Measurements from ENCODE around the gene TSC22D2.

TSC22D2 gene

DNA sequence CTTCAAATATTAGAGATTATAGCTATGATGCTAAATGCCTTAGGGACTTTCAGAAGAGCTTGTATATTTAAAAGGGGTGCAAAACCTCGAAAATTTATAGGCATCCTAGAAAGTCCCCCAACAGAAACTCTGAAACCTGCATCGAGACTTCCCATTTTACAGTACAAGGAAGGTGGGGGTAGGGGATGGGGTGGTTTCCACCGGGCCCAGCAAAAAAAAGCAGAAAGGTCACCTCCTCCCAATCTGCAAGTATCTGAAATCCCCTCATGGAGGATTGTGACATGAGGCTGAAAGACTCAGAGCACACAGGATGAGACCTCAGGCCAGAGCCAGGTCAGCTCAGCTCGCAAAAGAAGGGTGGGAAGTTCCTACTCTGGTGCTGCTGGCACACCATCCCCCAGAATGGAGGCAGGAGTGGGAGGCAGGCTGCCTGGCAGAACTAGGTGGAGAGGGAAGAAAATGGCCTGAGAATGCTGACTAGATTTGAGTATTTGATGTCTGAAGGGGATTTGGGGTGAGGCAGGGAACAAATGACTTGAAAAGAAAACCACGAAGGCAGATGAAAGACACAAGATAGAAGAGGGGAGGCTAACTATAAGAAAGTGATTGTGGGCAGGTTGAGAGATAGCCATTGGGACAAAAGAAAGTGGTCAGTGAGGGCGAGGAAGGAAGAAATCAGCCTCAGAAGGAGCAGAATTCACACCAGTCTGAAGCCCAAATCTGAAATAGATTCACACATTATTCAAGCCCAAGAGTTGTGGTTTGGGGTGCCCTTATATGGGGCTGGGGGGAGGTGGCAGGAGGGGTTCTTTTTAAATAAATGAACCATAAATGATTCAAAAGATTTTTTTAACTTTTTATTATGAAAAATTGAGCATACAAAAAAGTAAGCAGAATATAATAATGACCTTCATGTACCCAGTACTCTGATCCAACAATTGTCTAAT, 22.5 kb upstream of the TSC22D2 start:
- no peak for DNase-seq

DNA sequence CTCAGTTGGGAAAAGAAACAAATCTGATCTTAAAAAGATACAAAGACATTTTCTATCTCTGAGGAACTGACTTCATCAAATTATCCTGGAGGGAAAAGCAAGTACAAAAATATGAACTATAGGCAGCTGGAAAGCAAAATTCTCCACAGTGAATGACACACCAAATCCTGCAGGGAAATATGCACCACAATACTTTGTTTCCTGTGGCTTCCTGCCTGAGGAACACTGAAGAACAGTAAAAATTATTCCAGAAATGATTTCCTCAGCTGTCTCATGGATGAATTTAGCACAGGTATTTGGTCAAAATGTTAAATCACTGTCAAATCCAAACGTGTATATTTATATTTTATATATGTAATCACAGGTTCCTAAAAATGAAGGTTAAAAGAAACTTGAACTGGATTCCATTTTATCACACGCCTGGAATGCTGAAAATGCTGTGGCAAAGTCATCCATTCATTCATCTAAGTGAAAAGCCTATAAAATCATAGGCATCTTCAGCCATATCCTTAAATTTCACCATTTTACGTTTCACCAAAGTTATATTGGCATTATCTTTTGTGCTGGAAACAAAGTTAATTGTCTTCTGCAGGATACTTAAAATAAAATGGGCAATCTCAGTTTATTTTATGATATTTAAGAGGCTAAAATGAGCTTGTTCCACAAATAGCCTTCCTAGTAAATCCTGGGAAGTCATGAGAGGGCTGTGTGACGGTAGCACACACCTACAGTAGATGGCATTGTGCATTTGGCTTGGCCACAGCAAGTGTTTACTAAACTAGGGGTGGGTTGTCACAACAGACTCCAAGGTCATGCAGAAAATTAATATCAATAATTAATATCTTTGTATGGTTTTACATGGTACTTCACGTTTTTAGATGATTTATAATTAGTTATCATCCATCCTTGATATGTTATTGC, 19.3 kb upstream of the TSC22D2 start:
- no peak for DNase-seq

DNA sequence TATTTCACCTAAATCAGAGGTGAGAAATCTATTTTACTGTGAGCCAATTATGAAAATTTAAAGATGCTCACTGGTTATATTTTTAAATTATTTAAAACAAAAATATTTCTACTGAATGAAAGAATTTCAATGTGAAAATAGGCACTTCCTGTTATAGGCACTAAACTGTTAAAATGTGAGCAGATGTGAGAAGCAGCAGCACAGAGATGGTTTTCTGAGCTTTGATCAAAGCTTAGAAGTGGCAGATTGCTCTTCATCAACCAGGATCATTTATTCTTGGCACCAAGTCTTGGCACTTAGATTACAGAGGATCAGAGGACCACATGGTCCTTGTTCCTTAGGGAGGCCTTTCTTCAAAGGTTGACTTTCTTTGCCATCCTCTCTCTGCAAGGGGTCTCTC, 18.0 kb upstream of the TSC22D2 start:
- no peak for DNase-seq

DNA sequence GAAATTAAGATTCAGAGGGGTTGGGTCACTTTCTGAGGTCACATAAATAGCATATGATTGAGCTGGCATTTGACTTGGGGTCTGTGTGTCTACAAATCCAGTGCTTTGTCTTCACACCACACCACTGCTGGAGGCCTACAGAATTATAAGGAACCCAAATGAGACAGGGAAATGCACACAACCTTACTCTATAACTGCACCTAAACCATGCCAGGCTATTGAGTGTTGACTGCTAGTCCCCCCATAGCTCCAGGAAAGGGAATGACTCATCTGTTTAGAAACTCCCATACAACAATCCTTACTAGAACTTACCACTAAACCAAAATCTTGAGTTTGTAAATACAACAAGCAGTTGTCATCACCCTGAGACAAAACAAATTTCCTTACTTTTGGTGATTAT, 16.9 kb upstream of the TSC22D2 start:
- DNase-seq, result no peak

DNA sequence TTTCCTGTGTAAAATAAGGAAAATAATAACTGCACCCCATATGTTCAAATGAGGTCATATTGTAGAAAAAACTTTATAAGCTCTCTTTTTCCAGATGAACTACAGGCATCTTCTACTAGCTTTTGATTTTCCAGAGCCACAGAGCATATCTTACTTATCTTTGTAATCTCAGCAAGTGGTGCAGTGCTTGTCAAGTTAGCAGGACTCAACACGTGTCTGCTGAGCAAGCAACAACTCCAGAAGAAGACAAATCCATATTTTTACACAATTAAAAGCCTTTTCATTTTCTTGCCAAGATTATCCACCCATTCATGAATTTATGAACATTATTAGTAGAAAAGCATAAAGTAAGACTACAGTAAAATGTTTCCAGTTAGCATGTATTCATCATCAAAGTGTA, 14.4 kb upstream of the TSC22D2 start:
- DNase-seq, result no peak

DNA sequence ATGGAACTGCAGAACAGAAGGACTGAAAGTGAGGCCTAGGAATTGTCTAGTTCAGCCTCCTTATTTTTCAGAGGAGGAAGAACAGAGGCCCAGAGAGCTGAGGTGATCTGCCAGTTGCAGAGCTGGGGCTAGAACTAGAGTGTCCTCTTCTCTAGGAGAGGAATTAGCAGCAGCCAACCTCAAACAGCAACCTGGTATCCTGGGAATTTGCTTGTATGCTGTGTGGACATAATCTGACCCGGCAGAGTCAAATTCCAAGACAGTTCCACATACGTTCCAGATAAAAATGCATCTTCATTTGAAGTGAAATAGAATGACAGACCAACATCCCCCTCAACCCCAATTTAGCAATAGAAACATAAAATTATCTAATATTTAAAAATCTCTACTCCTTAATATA, 13.5 kb upstream of the TSC22D2 start:
- no peak for DNase-seq

DNA sequence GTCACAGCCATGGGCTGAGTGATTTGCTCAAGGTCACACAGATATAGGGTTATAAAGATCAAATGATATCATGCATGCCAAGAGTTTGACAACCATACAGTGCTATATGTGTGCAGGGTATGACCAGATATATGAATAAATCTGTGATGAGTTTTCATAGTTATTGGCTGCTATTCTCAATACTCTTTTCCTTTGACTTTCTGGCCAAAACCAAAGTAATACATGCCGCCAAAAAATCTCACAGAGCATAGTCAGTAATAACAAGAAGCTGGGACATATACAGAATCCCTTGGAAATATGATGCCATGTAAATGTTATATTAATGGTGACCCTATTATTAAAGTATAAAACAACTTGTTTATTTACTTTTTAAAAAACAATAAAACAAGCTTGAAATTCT, 11.6 kb upstream of the TSC22D2 start:
- DNase-seq, result no peak

DNA sequence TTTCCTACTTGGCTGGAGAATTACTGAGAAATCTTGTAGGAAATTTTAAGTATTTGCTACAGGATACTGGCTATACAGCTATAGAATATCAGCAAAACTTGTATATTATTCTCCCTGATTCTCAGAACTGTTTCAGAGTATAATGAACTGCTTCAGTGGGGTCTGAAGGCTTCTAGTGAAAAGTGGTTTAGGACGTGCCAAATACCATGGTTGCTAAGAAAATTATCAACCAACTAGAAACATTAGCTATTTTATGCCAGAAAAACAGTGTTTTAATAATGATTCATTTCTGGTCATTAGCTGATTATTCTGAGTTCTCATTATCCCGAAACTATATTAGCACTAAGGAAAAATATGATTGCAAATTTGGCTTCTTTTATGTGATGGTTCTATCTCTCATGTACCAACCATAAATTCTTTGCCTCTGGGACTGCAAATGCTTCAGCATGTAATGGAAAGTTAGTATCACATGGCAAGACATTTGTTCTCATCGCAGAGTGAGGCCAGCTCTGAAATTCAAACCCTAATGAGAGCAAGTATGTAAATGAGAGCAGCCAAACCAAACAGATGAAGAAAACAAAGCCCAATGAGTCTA, 11.0 kb upstream of the TSC22D2 start:
- DNase-seq, result no peak

DNA sequence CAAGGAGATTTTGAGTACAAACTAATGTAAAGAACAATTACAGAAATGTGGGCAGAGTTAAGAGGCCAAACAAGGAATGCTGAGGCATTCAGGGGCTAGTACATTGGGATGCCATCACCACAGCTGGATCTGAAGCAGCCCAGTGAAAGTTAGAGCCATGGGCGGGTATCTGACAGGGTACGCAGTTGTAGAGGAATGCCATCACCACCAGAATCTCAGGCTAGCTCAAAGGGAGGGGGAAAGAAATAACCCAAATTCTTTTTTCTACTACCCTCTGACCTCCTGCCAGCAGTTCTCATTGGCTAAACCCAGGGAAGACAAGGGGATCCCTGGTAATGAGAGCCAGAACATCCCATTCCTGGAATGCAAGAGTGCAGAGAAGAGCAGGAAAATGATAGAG, 9.0 kb upstream of the TSC22D2 start:
- no peak for DNase-seq

DNA sequence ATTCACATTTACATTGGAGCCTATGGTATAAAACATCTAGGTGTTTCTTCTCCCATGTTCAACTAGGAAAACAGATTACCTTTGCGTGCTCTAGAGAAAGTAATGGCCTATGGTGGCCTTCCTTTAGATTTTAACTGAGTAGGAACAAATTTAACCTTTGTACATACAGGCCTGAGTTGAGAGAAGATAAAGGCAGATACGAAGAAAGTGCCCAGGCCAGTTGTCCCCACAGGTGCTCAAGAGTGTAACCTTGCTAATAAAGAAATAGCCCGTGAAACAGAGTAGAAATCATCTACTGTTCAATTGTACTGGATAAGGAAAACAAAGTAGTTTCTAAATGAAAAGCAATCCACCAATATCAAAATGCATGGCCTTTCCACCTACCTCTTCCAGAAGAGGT, 6.8 kb upstream of the TSC22D2 start:
- DNase-seq, result no peak

DNA sequence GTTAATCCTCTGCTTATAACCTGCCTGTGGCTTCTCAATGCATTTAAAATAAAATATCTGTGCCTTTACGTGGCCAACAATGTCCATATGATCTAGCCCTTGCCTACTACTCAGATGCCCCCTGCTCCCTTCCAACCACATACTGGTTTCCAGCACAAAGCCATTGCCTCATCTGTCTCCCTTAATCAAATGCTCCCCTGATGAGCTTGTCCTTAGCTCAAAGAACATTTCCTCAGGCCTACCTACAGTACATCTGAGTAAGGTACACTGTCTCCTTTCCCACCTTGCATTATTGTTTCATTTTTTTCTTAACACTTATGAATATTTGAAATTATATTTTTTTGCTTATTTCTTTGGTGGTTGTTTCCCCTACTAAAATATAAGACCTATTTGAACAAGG, 5.9 kb upstream of the TSC22D2 start:
- no peak for DNase-seq

DNA sequence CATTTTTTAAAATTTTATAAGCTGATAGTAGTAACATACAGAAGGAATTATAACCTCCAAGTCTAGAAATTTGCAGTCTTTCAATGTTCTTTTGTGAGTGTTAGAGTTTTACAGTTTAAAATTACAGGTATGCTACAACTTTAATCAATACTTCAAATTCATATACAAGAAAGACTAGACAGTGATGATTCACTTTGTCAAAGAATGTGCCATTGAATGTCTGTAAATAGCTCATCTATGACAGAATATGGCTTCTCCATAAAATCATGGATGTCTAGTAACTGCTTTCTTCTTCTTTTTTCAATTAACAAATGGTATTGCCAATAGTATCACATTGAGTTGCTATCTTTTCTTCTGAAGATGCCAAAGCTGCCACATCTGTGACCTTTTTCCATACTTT, 4.1 kb upstream of the TSC22D2 start:
- DNase-seq, result no peak

DNA sequence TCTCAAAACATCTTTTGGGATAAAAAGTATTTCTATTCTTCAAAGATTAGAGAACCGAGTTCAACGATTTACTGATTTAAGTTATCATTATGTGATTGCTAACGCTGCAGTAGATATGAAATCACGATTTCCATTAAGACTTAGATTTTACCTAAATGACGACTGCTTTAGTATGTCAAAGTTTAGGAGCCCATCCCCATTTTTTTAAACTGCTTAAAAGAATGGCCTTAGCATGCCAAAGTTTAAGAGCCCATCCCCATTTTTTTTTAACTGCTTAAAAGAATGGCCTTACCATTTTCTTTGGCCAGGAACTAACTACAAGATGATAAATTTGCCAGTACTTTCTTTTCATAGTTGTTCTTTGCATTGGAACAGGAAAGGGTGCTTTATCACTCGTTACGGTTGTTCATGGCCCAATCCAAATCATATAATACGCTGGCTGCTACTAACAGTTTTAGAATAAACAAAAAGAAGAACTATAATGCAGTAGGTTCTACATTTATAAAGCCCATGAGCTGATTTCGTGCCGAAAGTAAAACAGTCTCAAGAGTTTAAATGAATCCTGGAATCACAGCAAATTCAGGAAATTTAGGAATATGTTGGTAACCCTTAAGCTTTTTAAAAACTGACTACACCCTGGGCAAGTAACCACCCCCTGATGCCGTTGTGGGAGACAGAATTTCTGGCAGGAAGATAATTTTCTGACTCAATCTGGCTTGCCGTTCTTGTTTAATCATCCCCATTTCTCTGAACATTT, 869 bp upstream of the TSC22D2 start:
- DNase-seq, result no peak

DNA sequence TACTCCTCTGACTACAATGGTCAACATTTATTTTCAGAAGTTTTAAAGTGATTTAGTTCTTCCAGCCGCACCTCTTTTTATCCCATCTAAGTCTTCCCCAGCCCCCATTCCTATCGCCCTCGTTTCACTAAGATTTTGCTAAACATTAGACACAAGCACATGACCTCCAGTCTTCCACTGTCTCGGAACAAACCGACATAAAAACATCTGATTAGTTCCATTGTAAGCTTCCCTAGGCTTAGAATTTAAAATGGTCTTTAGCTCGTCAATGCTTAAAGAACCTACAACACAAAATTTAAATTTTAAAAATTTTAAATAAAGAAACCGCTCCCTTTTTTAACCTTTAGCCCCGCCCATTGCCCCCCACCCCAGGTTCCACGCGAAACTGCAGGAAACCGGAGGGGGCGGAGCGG, 284 bp upstream of the TSC22D2 start:
- no peak for DNase-seq

DNA sequence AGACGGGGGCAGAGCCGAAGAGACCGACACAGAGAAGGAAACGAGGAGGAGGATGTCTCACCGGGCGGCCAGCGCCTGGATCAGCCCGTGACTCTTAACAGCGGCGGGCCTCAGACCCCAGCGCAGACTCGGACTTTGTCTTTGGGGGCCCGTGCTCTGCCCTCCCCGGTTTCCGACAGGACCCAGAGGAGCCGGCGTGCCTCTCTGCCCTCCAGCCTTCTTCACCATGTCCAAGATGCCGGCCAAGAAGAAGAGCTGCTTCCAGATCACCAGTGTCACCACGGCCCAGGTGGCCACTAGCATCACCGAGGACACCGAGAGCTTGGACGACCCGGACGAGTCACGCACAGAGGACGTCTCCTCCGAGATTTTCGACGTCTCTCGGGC, 1.0 kb downstream of the TSC22D2 start:
- no peak for DNase-seq

DNA sequence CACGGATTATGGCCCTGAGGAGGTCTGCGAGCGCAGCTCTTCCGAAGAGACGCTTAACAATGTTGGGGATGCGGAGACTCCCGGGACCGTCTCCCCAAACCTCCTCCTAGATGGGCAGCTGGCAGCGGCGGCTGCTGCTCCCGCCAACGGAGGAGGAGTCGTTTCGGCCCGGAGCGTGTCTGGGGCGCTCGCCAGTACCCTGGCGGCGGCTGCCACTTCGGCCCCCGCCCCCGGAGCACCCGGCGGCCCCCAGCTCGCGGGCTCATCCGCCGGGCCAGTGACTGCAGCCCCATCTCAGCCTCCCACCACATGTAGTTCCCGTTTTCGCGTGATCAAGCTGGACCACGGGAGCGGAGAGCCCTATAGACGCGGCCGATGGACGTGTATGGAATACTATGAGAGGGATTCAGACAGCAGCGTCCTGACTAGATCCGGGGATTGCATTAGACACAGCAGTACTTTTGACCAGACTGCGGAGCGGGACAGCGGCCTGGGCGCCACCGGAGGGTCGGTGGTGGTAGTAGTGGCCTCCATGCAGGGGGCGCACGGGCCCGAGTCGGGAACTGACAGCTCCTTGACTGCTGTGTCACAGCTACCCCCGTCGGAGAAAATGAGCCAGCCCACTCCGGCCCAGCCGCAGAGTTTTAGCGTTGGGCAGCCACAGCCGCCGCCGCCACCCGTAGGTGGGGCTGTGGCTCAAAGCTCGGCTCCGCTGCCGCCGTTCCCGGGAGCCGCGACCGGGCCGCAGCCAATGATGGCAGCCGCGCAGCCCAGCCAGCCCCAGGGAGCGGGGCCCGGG, 1.6 kb downstream of the TSC22D2 start:
- no peak for DNase-seq

DNA sequence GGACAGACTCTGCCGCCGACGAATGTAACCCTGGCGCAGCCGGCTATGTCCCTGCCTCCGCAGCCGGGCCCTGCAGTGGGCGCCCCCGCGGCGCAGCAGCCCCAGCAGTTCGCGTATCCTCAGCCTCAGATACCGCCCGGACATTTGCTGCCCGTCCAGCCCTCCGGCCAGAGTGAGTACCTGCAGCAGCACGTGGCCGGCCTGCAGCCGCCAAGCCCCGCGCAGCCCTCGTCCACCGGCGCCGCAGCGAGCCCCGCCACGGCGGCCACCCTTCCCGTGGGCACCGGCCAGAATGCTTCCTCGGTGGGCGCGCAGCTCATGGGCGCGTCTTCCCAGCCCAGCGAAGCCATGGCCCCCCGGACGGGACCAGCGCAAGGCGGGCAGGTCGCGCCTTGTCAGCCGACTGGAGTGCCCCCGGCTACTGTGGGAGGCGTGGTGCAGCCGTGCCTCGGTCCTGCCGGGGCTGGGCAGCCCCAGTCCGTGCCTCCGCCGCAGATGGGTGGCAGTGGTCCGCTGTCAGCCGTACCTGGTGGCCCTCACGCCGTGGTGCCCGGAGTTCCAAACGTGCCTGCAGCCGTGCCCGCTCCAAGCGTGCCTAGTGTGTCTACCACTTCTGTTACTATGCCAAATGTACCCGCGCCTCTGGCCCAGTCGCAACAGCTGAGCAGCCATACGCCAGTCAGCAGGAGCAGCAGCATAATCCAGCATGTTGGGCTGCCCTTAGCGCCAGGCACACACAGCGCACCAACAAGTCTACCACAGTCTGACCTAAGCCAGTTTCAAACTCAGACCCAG, 2.4 kb downstream of the TSC22D2 start:
- no peak for DNase-seq

DNA sequence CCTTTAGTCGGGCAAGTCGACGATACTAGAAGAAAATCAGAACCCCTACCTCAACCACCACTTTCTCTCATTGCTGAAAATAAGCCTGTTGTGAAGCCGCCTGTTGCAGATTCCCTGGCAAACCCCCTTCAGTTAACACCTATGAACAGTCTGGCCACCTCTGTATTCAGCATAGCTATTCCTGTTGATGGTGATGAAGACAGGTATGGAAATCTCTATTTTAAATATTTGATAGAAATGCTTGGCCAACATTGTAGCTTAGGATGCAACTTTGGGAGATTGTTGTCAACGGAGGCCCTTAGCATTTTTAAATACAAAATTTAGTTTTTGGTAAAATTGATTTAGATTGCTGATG, 3.0 kb downstream of the TSC22D2 start:
- DNase-seq, result no peak

DNA sequence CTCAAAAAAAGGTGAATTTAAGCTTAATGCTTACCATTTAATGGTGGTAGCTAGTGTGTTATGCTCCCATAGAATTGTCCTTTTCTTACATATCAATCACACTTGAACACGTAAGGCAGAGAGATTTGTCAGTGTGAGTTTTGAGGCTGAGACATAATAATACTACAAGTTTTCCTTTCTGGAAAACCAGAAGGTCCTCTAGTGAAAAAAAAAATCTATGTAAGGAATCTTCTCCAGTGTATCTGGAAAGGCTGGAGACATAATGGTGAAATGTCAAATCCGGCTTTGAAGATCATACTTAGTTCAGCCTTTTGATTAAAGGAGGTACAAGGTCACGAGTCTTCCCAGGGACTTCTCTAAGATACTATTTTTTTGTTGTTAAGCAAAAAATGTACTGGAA, 3.4 kb downstream of the TSC22D2 start:
- no peak for DNase-seq

DNA sequence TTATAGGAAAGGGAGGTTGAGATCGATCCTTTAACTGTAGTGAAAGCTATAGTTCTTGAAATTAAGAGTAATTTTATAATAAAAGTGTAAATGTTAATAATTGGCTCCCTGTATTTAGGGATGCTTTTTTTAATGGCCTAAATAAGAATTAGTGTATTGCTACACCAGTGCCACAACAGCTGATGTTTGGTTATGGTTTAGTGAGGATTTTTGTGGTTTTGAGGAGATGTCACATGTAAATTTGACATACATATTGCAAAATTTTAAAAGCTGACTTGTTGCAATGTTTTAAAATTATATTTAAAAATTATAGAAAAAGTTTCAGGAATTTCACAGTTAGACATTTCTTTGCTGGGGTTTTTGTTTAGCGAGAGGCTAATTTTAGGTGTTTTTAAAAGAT, 3.9 kb downstream of the TSC22D2 start:
- DNase-seq, result no peak

DNA sequence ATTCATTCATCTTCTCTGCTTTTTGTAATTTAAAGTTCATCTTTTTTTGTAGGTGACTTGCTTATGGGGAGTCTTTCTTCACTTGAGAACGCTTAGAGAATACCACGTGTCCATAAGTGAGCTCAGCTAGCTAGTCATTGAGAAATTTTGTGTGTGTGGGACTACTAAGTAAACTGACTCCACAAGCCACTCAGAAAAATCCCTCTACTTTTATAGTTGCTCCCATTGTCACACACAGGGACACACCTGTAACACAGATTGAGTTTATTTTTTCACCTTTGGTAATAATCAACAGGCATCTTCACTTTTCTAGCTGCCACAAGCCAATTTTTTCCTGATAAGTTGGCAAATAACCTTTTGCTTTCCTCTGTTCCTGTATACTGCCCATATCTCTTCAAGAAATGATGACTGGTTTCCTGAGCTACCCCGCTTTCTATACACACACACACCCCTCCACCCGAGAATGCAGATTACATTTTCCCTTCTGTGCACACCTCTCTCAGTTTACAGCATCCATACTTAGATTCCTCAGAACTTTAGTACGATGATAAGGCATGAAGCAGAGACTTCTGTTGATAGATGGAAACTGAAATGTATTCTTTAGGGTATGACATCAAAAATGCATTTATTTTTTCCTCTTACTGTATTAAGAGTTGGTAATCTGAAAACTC, 4.6 kb downstream of the TSC22D2 start:
- no peak for DNase-seq
